HepG2 (cell line): ENCODE measurements around the gene PRUNE1. TPM values are rescaled to one million over a fixed set of nuclear protein-coding genes. Genes with fewer than 3 reads are reported as not detected.

Experiments
- ARNT2 ChIP-seq: sonication (generic); formaldehyde crosslinking; IDR thresholded peaks from 2 replicates; pipeline ENCODE4 v1.8.0; 2022; ENCODE audit warnings: mild to moderate bottlenecking, low read depth, missing genetic modification reagents, moderate library complexity
- BCL6 ChIP-seq: IDR thresholded peaks from 2 replicates; pipeline ENCODE4 v1.6.1; 2016; ENCODE audit warnings: missing genetic modification reagents, missing compliant biosample characterization
- BHLHE40 ChIP-seq: IDR thresholded peaks from 2 replicates; pipeline ENCODE4 v1.6.1; 2011; ENCODE audit warnings: low read length, improper control_type of control experiment
- DPF2 ChIP-seq: sonication (generic); formaldehyde crosslinking; IDR thresholded peaks from 2 replicates; pipeline ENCODE4 v1.4.0; 2020; ENCODE audit warnings: mild to moderate bottlenecking, low read depth, missing genetic modification reagents, borderline replicate concordance
- HOXA3 ChIP-seq: sonication (generic); formaldehyde crosslinking; IDR thresholded peaks from 2 replicates; pipeline ENCODE4 v1.5.0; 2020; ENCODE audit warnings: missing genetic modification reagents
- IRF2 ChIP-seq: IDR thresholded peaks from 2 replicates; pipeline ENCODE4 v1.6.1; 2018; ENCODE audit warnings: missing genetic modification reagents, missing compliant biosample characterization
- MAFK ChIP-seq, 2 experiments: IDR thresholded peaks in 1 of 2; conservative IDR thresholded peaks in 1 of 2; 2 replicates each; pipeline ENCODE4 v1.6.1; 2011; ENCODE audit warnings: improper control_type of control experiment in 2 of 2, low read length in 2 of 2
- NFE2L1 ChIP-seq: sonication (generic); formaldehyde crosslinking; IDR thresholded peaks from 2 replicates; pipeline ENCODE4 v1.4.0; 2020; ENCODE audit warnings: missing genetic modification reagents, mild to moderate bottlenecking, borderline replicate concordance
- REXO4 ChIP-seq: sonication (generic); formaldehyde crosslinking; IDR thresholded peaks from 2 replicates; pipeline ENCODE4 v1.8.0; 2022; ENCODE audit warnings: missing genetic modification reagents, mild to moderate bottlenecking, borderline replicate concordance
- SALL1 ChIP-seq: sonication (generic); formaldehyde crosslinking; IDR thresholded peaks from 2 replicates; pipeline ENCODE4 v1.8.0; 2022; ENCODE audit warnings: mild to moderate bottlenecking, missing genetic modification reagents
- SMAD1 ChIP-seq: sonication (generic); formaldehyde crosslinking; IDR thresholded peaks from 2 replicates; pipeline ENCODE4 v1.4.0; 2020; ENCODE audit warnings: missing genetic modification reagents, low read depth, mild to moderate bottlenecking, borderline replicate concordance
- STAG1 ChIP-seq: sonication (generic); formaldehyde crosslinking; IDR thresholded peaks from 2 replicates; pipeline ENCODE4 v1.4.0; 2020; ENCODE audit warnings: missing genetic modification reagents
- TAF15 ChIP-seq: fragments of 200-400 bp; formaldehyde crosslinking; IDR thresholded peaks from one replicate; pipeline ENCODE4 v1.6.1; 2018; ENCODE audit warnings: mild to moderate bottlenecking, low read depth, low read length; ENCODE audit not compliant: poor library complexity, severe bottlenecking
- TRIM24 ChIP-seq: sonication (generic); formaldehyde crosslinking; IDR thresholded peaks from 2 replicates; pipeline ENCODE4 v1.8.0; 2022; ENCODE audit warnings: mild to moderate bottlenecking, missing genetic modification reagents
- ZFP36L2 ChIP-seq: sonication (generic); formaldehyde crosslinking; IDR thresholded peaks from 2 replicates; pipeline ENCODE4 v1.4.0; 2020; ENCODE audit warnings: missing genetic modification reagents
- ZNF121 ChIP-seq: sonication (generic); formaldehyde crosslinking; IDR thresholded peaks from 2 replicates; pipeline ENCODE4 v1.5.0; 2020; ENCODE audit warnings: mild to moderate bottlenecking, missing genetic modification reagents
- ZNF230 ChIP-seq: sonication (generic); formaldehyde crosslinking; IDR thresholded peaks from 2 replicates; pipeline ENCODE4 v1.4.0; 2020; ENCODE audit warnings: mild to moderate bottlenecking, missing genetic modification reagents
- ZNF274 ChIP-seq: sonication (generic); formaldehyde crosslinking; IDR thresholded peaks from 2 replicates; pipeline ENCODE4 v1.5.1; 2020; ENCODE audit warnings: mild to moderate bottlenecking, missing genetic modification reagents
- ZNF670 ChIP-seq: sonication (generic); formaldehyde crosslinking; IDR thresholded peaks from 2 replicates; pipeline ENCODE4 v1.8.0; 2022; ENCODE audit warnings: mild to moderate bottlenecking, missing genetic modification reagents, borderline replicate concordance
- ZNF709 ChIP-seq: sonication (generic); formaldehyde crosslinking; IDR thresholded peaks from 2 replicates; pipeline ENCODE4 v1.5.0; 2020; ENCODE audit warnings: mild to moderate bottlenecking, missing genetic modification reagents
- ZNF891 ChIP-seq: sonication (generic); formaldehyde crosslinking; IDR thresholded peaks from 2 replicates; pipeline ENCODE4 v1.5.0; 2020; ENCODE audit warnings: mild to moderate bottlenecking, missing genetic modification reagents
- polyA plus RNA-seq, 8 experiments: library from polyadenylated mRNA; depleted of rRNA in 3 of 8; stranded (reverse) in 7 of 8; unstranded in 1 of 8; fragments of >200 nt; fragmentation: Illumina TruSeq in 4 of 8; extraction: Trizol in 4 of 8; gene quantifications; 2 replicates each; pipeline versions ENCODE4 v1.2.1 to v1.2.3, GENCODE V29; 2011 to 2016; ENCODE audit warnings: low read depth in 4 of 8, missing spikeins in 1 of 8, mixed read lengths in 1 of 8; ENCODE audit not compliant: insufficient read depth in 1 of 8
- total RNA-seq, 5 experiments: library from RNA; depleted of rRNA; stranded (reverse); fragments of >200 nt; fragmentation: Illumina TruSeq; extraction: Trizol; gene quantifications; 2 replicates each; pipeline ENCODE4 v1.2.3, GENCODE V29; 2016; ENCODE audit warnings: low read depth in 1 of 5
- TF ChIP-seq, protein P1 (sequence below): sonication (generic); formaldehyde crosslinking; IDR thresholded peaks from 2 replicates; pipeline ENCODE4 v1.4.0; 2020; ENCODE audit warnings: mild to moderate bottlenecking, low read depth, missing genetic modification reagents
- TF ChIP-seq, protein P2 (sequence below): sonication (generic); formaldehyde crosslinking; IDR thresholded peaks from 2 replicates; pipeline ENCODE4 v1.4.0; 2020; ENCODE audit warnings: missing genetic modification reagents, mild to moderate bottlenecking, borderline replicate concordance
- TF ChIP-seq, protein P3 (sequence below): sonication (generic); formaldehyde crosslinking; IDR thresholded peaks from 2 replicates; pipeline ENCODE4 v1.5.0; 2020; ENCODE audit warnings: mild to moderate bottlenecking, low read depth, missing genetic modification reagents, borderline replicate concordance

The PRUNE1 gene
- total and polyA plus RNA-seq, 2 of the 13 experiments (the other 11 are each of a cell fraction or from before 2014, with no cell fraction given), result 19.0 to 31.9 TPM

DNA sequence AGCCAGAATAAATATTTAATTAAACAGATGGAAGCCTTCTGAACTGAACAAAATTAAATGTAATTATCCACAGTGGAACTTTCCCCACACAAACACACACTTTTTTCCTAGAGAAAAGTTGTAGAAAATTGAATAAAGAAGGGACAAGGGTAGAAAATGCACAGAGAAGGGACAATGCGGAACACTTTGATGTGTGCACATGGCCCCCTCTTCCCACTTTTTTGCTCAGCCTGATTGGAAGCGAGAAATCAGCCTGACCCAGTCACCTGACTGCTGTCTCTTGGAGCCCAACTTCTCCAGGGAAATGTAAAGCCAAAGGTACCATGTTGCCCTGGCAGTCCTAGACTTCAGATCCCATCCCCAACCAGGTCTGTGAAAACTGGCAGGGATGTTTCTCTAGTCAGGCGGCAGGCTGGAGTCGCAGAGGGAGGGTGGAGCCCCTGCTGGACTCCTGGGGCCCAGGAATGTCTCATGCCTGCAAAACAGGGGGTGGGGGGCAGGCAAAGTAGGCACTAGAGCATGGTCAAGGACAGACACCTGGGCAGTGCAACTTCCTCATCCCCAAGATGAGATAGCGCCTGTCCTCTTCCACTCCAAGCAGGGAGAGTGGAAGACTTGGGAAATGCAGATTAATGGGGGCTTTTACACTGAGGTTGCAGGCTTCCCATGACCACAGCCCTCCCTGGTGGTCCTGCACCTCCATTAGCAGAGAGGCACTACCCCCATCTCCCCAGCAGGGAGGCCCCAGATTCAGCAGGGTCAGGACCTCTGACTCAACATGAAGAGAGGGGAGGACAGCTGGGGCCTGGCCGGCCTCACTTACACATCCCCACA is 36.4 kb upstream of the PRUNE1 start (continued):
- TF ChIP-seq ZFP36L2 (CRISPR knock-in tag), result no peak
- TF ChIP-seq DPF2 (CRISPR knock-in tag), result no peak
- TF ChIP-seq SALL1 (CRISPR knock-in tag), result peak; percentile 24; the same call in 1 of the 2 replicates
- TF ChIP-seq NFE2L1 (CRISPR knock-in tag), result no peak
- no peak for TF ChIP-seq BHLHE40
- TF ChIP-seq HOXA3 (CRISPR knock-in tag), result no peak
- 0 out of 2 replicates have a peak, but pooled peaks have one; percentile 19 for TF ChIP-seq ZNF709 (CRISPR knock-in tag)
- no peak for TF ChIP-seq ZNF670
- no peak for TF ChIP-seq ZNF121 (CRISPR knock-in tag)
- TF ChIP-seq REXO4 (CRISPR knock-in tag), result no peak
- TF ChIP-seq TRIM24 (CRISPR knock-in tag), result no peak
- TF ChIP-seq ZNF891 (CRISPR knock-in tag), result no peak; the same call in 1 of the 2 replicates
- no peak; the same call in 1 of the 2 replicates for TF ChIP-seq BCL6 (CRISPR knock-in tag)
- no peak for TF ChIP-seq ZNF274 (CRISPR knock-in tag)
- TF ChIP-seq SMAD1 (CRISPR knock-in tag), result no peak
- TF ChIP-seq STAG1 (CRISPR knock-in tag), result peak; percentile 3; the same call in 1 of the 2 replicates
- TF ChIP-seq TAF15, result no peak
- TF ChIP-seq ARNT2, result 0 out of 2 replicates have a peak, but pooled peaks have one; percentile 8
- TF ChIP-seq IRF2 (CRISPR knock-in tag), result peak; percentile 12; the same call in 1 of the 2 replicates
- TF ChIP-seq ZNF230 (CRISPR knock-in tag), result no peak; the same call in 1 of the 2 replicates
- no peak for TF ChIP-seq MAFK (conservative IDR thresholded peaks at IDR 0.05 in 1 of 2, IDR thresholded peaks at IDR 0.05 in 1 of 2; ENCODE audit: low read length in 2 of 2)
- TF ChIP-seq, protein P1, sequence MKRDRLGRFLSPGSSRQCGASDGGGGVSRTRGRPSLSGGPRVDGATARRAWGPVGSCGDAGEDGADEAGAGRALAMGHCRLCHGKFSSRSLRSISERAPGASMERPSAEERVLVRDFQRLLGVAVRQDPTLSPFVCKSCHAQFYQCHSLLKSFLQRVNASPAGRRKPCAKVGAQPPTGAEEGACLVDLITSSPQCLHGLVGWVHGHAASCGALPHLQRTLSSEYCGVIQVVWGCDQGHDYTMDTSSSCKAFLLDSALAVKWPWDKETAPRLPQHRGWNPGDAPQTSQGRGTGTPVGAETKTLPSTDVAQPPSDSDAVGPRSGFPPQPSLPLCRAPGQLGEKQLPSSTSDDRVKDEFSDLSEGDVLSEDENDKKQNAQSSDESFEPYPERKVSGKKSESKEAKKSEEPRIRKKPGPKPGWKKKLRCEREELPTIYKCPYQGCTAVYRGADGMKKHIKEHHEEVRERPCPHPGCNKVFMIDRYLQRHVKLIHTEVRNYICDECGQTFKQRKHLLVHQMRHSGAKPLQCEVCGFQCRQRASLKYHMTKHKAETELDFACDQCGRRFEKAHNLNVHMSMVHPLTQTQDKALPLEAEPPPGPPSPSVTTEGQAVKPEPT (CRISPR knock-in tag), result no peak; the same call in 1 of the 2 replicates
- TF ChIP-seq, protein P2, sequence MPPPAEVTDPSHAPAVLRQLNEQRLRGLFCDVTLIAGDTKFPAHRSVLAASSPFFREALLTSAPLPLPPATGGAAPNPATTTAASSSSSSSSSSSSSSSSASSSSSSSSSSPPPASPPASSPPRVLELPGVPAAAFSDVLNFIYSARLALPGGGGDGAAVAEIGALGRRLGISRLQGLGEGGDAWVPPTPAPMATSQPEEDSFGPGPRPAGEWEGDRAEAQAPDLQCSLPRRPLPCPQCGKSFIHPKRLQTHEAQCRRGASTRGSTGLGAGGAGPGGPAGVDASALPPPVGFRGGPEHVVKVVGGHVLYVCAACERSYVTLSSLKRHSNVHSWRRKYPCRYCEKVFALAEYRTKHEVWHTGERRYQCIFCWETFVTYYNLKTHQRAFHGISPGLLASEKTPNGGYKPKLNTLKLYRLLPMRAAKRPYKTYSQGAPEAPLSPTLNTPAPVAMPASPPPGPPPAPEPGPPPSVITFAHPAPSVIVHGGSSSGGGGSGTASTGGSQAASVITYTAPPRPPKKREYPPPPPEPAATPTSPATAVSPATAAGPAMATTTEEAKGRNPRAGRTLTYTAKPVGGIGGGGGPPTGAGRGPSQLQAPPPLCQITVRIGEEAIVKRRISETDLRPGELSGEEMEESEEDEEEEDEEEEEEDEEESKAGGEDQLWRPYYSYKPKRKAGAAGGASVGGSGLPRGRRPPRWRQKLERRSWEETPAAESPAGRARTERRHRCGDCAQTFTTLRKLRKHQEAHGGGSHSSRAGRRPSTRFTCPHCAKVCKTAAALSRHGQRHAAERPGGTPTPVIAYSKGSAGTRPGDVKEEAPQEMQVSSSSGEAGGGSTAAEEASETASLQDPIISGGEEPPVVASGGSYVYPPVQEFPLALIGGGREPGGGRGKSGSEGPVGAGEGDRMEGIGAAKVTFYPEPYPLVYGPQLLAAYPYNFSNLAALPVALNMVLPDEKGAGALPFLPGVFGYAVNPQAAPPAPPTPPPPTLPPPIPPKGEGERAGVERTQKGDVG (CRISPR knock-in tag), result 0 out of 2 replicates have a peak, but pooled peaks have one; percentile 38
- TF ChIP-seq, protein P3, sequence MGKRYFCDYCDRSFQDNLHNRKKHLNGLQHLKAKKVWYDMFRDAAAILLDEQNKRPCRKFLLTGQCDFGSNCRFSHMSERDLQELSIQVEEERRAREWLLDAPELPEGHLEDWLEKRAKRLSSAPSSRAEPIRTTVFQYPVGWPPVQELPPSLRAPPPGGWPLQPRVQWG (CRISPR knock-in tag), result no peak
